ENCODE measurements around the gene COQ9. TPM values are rescaled to one million over a fixed set of nuclear protein-coding genes. Genes with fewer than 3 reads are reported as not detected.

Gene COQ9
- total RNA-seq, 2 experiments from 2014 or later, result 37.1 to 40.3 TPM

- ATAC-seq (ENCODE audit: low read depth), result no peak
- Mint-ChIP-seq H3K4me1 (peaks cover 6% of the 10 kb centered on the region), H3K9me3 (no peaks in the 10 kb centered on the region), H3K36me3 (peaks cover 12% of the 10 kb centered on the region), H3K27ac (no peak overlapping the region), H3K4me3 (no peak overlapping the region), H3K27me3 (no peaks in the 10 kb centered on the region)
- no peak for DNase-seq
- POLR2A ChIA-PET, result interaction anchor here (1.2 kb wide), 1 partner anchor 23 kb away, joined by 3 read pairs; the partner anchor contains the start of genes CIAPIN1 and COQ9
Observed at GRCh38 chr16:57470711-57471110, 23.4 kb downstream of the COQ9 start.

- no peak overlapping the region for H3K27ac Mint-ChIP-seq
- ATAC-seq (ENCODE audit: low read depth), result no peak
- POLR2A ChIA-PET, result interaction anchor here (1.2 kb wide), 1 partner anchor 24 kb away, joined by 3 read pairs; the partner anchor contains the start of genes CIAPIN1 and COQ9
- H3K4me3 Mint-ChIP-seq, result no peak overlapping the region
- no peak for DNase-seq
- H3K36me3 Mint-ChIP-seq, result peaks cover 12% of the 10 kb centered on the region
- H3K4me1 Mint-ChIP-seq, result peaks cover 8% of the 10 kb centered on the region
- no peaks in the 10 kb centered on the region for H3K27me3 Mint-ChIP-seq
- no peaks in the 10 kb centered on the region for H3K9me3 Mint-ChIP-seq
Observed at GRCh38 chr16:57471209-57471608, 23.9 kb downstream of the COQ9 start.

- DNase-seq (no peak), ATAC-seq (ENCODE audit: low read depth) (no peak)
- Mint-ChIP-seq H3K36me3 (peaks cover 12% of the 10 kb centered on the region), H3K9me3 (no peaks in the 10 kb centered on the region), H3K4me1 (peaks cover 13% of the 10 kb centered on the region), H3K27me3 (no peaks in the 10 kb centered on the region), H3K27ac (peak overlapping the region; percentile 68), H3K4me3 (no peak overlapping the region)
- POLR2A ChIA-PET, result interaction anchor here (1.9 kb wide), 1 partner anchor 10 kb away, joined by 5 read pairs; the partner anchor contains the start of gene POLR2C
Observed at GRCh38 chr16:57471852-57472664, 24.8 kb downstream of the COQ9 start.

- Mint-ChIP-seq H3K36me3 (peaks cover 11% of the 10 kb centered on the region), H3K27ac (peak overlapping the region; percentile 42), H3K4me1 (peaks cover 15% of the 10 kb centered on the region), H3K4me3 (no peak overlapping the region), H3K27me3 (no peaks in the 10 kb centered on the region), H3K9me3 (no peaks in the 10 kb centered on the region)
- POLR2A ChIA-PET, result interaction anchor here (1.6 to 1.9 kb wide), 2 partner anchors 10 to 26 kb away, joined by 4 to 5 read pairs; partner anchors contain the start of genes CIAPIN1, COQ9 and POLR2C
- no peak for DNase-seq
- ATAC-seq (ENCODE audit: low read depth), result no peak
Observed at GRCh38 chr16:57472665-57473060, 25.4 kb downstream of the COQ9 start.

DNA sequence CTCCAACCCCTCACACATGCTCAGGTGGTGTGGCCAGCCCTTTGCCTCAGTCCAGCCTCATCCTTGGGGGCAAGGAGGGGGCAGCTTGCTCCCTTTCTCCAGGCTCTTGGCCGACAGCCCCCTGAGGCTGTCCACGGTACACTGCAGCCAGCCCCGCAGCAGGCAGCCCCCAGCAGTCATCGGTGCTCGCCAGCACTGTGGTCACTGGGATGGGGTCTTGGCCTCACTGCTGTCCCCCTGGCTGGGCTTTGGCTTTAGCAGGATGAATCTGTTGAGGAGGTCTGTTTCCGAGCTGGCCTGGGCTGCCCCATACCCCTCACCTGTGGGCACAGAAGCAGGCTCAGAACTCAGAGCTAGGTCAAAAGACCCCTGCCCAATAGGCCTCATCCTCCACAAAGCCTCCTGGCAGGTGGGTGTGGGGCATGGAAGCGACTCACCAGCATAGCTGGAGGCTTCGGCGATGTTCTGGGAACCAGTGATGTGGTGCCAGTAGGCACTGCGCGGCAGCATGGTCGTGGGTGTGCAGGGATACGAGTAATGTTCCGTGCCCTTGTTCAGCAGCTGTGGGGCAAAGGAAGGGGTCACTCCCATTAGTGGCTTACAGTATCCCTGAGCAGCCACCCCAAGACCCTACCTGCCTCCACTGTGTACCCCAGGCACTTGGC, 26.0 kb downstream of the COQ9 start:
- Mint-ChIP-seq H3K36me3 (peaks cover 9% of the 10 kb centered on the region), H3K27me3 (no peaks in the 10 kb centered on the region), H3K27ac (no peak overlapping the region), H3K9me3 (no peaks in the 10 kb centered on the region), H3K4me3 (no peak overlapping the region), H3K4me1 (peaks cover 15% of the 10 kb centered on the region)
- DNase-seq, result no peak
- no peak for ATAC-seq (ENCODE audit: low read depth)
- POLR2A ChIA-PET, result interaction anchor here (1.6 to 1.9 kb wide), 3 partner anchors 11 to 59 kb away, joined by 3 to 5 read pairs (median 4); partner anchors contain the start of genes CIAPIN1, COQ9 and POLR2C

DNA sequence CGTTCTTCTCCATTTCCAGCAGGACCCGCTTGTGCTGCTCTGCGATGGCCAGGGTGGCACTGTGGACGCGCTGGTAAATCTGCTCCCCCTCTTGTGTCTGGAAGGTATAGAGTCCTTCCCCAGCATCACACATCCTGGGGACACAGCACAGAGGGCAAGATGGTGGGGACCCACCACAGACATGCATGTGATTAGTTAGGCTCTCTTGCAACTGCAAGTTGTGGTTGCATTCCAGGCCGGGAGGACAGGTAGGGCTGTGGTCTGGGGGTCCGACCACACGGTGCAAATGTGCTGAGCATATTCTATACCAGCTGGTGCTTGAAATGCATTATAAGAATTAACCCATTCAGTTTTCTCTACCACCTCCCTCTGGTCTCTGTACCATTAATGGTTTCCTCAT, 26.6 kb downstream of the COQ9 start:
- POLR2A ChIA-PET, result interaction anchor here (1.1 to 1.6 kb wide), 3 partner anchors 12 to 58 kb away, joined by 3 to 4 read pairs (median 3); partner anchors contain the start of genes CIAPIN1, COQ9 and POLR2C

GRCh38 chr16:57474671-57475661, 27.7 kb downstream of the COQ9 start:
- POLR2A ChIA-PET, result interaction anchor here (1.0 to 1.6 kb wide), 4 partner anchors 13 to 57 kb away, joined by 3 to 5 read pairs (median 3); partner anchors contain the start of genes CIAPIN1, COQ9 and POLR2C
- Mint-ChIP-seq H3K27ac (peak overlapping the region; percentile 88), H3K27me3 (no peaks in the 10 kb centered on the region), H3K4me3 (no peak overlapping the region), H3K36me3 (peaks cover 9% of the 10 kb centered on the region), H3K4me1 (peaks cover 15% of the 10 kb centered on the region), H3K9me3 (no peaks in the 10 kb centered on the region)
- DNase-seq (no peak), ATAC-seq (ENCODE audit: low read depth) (no peak)

More for the DNA sequence above, 26.6 kb downstream of the COQ9 start:
- Mint-ChIP-seq H3K4me1 (peaks cover 15% of the 10 kb centered on the region), H3K27ac (no peak overlapping the region), H3K36me3 (peaks cover 11% of the 10 kb centered on the region), H3K9me3 (no peaks in the 10 kb centered on the region), H3K4me3 (no peak overlapping the region), H3K27me3 (no peaks in the 10 kb centered on the region)
- ATAC-seq (ENCODE audit: low read depth) (no peak), DNase-seq (no peak)

GRCh38 chr16:57475711-57476339, 28.5 kb downstream of the COQ9 start:
- ATAC-seq (ENCODE audit: low read depth) (peak; percentile 97), DNase-seq (peak; percentile 89)
- Mint-ChIP-seq H3K9me3 (no peaks in the 10 kb centered on the region), H3K4me1 (peaks cover 15% of the 10 kb centered on the region), H3K4me3 (peak overlapping the region; percentile 62), H3K27ac (peak overlapping the region; percentile 88), H3K27me3 (no peaks in the 10 kb centered on the region), H3K36me3 (peaks cover 7% of the 10 kb centered on the region)
- POLR2A ChIA-PET, result interaction anchor here (1.0 to 1.6 kb wide), 2 partner anchors 29 to 44 kb away, joined by 3 to 5 read pairs; partner anchors contain the start of genes CIAPIN1 and COQ9

- ATAC-seq (ENCODE audit: low read depth) (no peak), DNase-seq (no peak)
- H3K4me1 Mint-ChIP-seq, result peaks cover 15% of the 10 kb centered on the region
- H3K9me3 Mint-ChIP-seq, result no peaks in the 10 kb centered on the region
- H3K27me3 Mint-ChIP-seq, result no peaks in the 10 kb centered on the region
- peak overlapping the region; percentile 62 for H3K4me3 Mint-ChIP-seq
- H3K36me3 Mint-ChIP-seq, result peaks cover 7% of the 10 kb centered on the region
- peak overlapping the region; percentile 88 for H3K27ac Mint-ChIP-seq
- POLR2A ChIA-PET, result interaction anchor here (0.8 kb wide), 1 partner anchor 54 kb away, joined by 3 read pairs; no protein-coding TSS in a partner anchor
Observed at GRCh38 chr16:57476546-57477410, 29.5 kb downstream of the COQ9 start.

DNA sequence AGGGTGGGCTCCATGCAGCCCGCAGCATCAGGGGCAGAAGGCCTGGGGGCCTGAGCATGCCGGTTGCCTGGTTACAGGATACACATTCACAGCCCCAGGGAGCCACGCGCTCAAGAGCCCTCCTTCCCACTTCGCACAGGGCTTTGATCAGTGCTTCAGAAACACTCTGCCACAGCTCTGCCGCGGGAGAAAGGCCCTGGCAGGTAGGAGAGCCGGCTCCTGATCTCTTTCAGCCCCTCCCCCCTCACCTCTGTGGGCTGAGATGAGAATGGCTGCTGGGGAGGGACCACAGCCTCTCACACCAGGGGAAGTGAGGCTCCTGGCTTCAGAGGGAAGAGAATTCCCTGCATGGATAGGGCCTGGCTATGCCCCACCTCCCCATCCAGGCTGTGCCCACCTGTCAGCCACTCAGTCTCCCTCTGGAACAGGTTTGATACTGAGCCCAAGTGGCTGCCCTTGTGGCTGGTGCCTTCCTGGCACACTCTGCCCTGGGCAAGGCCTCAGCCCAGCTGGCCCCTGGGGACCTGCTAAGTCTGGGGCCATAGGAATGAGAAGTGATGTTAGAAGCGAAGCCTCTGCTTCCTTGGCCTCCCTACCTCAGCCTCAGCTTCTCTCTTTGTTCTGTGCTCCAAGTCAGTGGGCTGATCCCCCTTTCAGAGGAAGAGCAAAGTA, 30.4 kb downstream of the COQ9 start:
- no peak for ATAC-seq (ENCODE audit: low read depth)
- Mint-ChIP-seq H3K9me3 (no peaks in the 10 kb centered on the region), H3K4me1 (peaks cover 12% of the 10 kb centered on the region), H3K27me3 (no peaks in the 10 kb centered on the region), H3K4me3 (no peak overlapping the region), H3K36me3 (peaks cover 4% of the 10 kb centered on the region), H3K27ac (no peak overlapping the region)
- POLR2A ChIA-PET, result no interaction called here
- DNase-seq, result no peak
